Hematopoietic multipotent progenitor cell treated with erythropoietin and hydrocortisone succinate and interleukin-3 and kit ligand, for 6 days (in vitro differentiated cells): ENCODE results near the gene IL1R1.

Experiments
- DNase-seq: peaks from one replicate; pipeline ENCODE4 v3.0.0-alpha.2; 2015

IL1R1 gene

GRCh38 chr2:102177814-102178478 lies 35.4 kb downstream of the IL1R1 start:
- no peak for DNase-seq

GRCh38 chr2:102179061-102179460 lies 36.5 kb downstream of the IL1R1 start:
- no peak for DNase-seq

- DNase-seq: no peak
Observed at GRCh38 chr2:102179788-102180686, 37.5 kb downstream of the IL1R1 start.

GRCh38 chr2:102180687-102180999 lies 38.1 kb downstream of the IL1R1 start:
- no peak for DNase-seq

- no peak for DNase-seq
Observed at GRCh38 chr2:102181376-102181775, 38.8 kb downstream of the IL1R1 start.

- DNase-seq: no peak
Observed at GRCh38 chr2:102181919-102182635, 39.5 kb downstream of the IL1R1 start.

GRCh38 chr2:102184018-102184417 lies 41.5 kb downstream of the IL1R1 start:
- no peak for DNase-seq

- no peak for DNase-seq
Observed at GRCh38 chr2:102184568-102184967, 42.0 kb downstream of the IL1R1 start.

- DNase-seq: peak; percentile 11
Observed at GRCh38 chr2:102185347-102185746, 42.8 kb downstream of the IL1R1 start.

- no peak for DNase-seq
Observed at GRCh38 chr2:102186791-102187495, 44.4 kb downstream of the IL1R1 start, which contains the start of gene IL1RL2. Gene IL1RL2 (plus strand): TSS chr2:102187023. CDS start chr2:102187868, 845 bp downstream.

GRCh38 chr2:102187496-102188150 lies 45.1 kb downstream of the IL1R1 start:
- DNase-seq: peak; percentile 36

- DNase-seq: no peak
Observed at GRCh38 chr2:102190430-102191107, 48.0 kb downstream of the IL1R1 start.

GRCh38 chr2:102191501-102191900 lies 49.0 kb downstream of the IL1R1 start:
- no peak for DNase-seq

- no peak for DNase-seq
Observed at GRCh38 chr2:102193074-102193473, 50.5 kb downstream of the IL1R1 start.

GRCh38 chr2:102194609-102195268 lies 52.2 kb downstream of the IL1R1 start:
- DNase-seq: no peak

- DNase-seq: no peak
Observed at GRCh38 chr2:102197389-102198137, 55.0 kb downstream of the IL1R1 start.

GRCh38 chr2:102200539-102200938 lies 58.0 kb downstream of the IL1R1 start:
- DNase-seq: no peak

- DNase-seq: no peak
Observed at GRCh38 chr2:102204638-102205037, 62.1 kb downstream of the IL1R1 start.

- no peak for DNase-seq
Observed at GRCh38 chr2:102206666-102207341, 64.3 kb downstream of the IL1R1 start.

- no peak for DNase-seq
Observed at GRCh38 chr2:102208774-102209173, 66.2 kb downstream of the IL1R1 start.
